SH-SY5Y (cell line): ENCODE data around the gene BSN.

ENCODE experiments used
- GATA2 ChIP-seq: IDR thresholded peaks from 2 replicates; pipeline ENCODE4 v1.6.1; 2011; ENCODE audit warnings: mild to moderate bottlenecking, low read depth, low read length
- GATA3 ChIP-seq: IDR thresholded peaks from 2 replicates; pipeline ENCODE4 v1.6.1; 2011; ENCODE audit warnings: low read depth, mild to moderate bottlenecking, low read length, moderate library complexity

DNA sequence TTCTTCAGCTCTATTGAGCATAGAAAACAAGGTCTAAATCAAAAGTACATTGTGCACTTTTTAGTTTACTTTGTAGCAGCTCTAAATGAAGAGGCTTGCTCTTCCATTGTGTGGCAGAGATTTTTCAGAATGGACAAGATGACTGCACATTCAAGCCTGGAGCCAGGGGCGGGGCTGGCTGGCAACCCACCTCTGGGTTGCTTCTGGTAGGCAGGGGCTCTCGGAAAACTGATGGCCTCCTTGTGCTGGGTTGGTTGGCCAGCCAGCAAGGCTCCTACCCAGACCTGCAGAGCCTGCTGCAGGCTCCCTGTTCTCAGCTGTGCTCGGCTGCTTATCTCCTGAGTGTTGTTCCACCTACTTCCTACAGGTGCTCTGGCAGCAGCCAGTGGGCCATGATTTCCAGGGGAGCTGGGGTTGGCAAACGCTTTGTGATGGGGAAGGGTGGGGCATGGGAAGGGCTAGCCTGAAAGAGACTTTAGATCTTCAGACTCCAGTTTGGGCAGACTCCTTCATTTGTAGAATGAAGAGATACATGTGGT is 8.8 kb downstream of the BSN start:
- TF ChIP-seq GATA3 (no peak), GATA2 (no peak)
